Measurements from ENCODE around the gene RGS3.
"Not testable (repeated sequence)": the region's sequence is repeated elsewhere in the genome, so short reads cannot be mapped to it uniquely, and the experiment has no call there.

Gene RGS3

GRCh38 chr9:113491147-113491546, 27.6 kb downstream of the RGS3 start:
- not testable (repeated sequence) for H3K9me3 ChIP-seq (ENCODE audit: control insufficient read depth in 1 of 2, low read length in 2 of 2); H3K27me3 ChIP-seq (ENCODE audit: low read depth, low read length); H3K4me3 ChIP-seq (ENCODE audit: low read depth in 1 of 2, low read length in 2 of 2); H3K27ac ChIP-seq (ENCODE audit: low read length); H3K36me3 ChIP-seq (ENCODE audit: control insufficient read depth in 1 of 2, insufficient read depth in 2 of 2, low read length in 2 of 2)
- H3K4me1 ChIP-seq (ENCODE audit: control insufficient read depth in 1 of 2, insufficient read depth in 2 of 2, low read length in 2 of 2) = peaks cover 5 to 12% of the 10 kb centered on the region in 2 donors

DNA sequence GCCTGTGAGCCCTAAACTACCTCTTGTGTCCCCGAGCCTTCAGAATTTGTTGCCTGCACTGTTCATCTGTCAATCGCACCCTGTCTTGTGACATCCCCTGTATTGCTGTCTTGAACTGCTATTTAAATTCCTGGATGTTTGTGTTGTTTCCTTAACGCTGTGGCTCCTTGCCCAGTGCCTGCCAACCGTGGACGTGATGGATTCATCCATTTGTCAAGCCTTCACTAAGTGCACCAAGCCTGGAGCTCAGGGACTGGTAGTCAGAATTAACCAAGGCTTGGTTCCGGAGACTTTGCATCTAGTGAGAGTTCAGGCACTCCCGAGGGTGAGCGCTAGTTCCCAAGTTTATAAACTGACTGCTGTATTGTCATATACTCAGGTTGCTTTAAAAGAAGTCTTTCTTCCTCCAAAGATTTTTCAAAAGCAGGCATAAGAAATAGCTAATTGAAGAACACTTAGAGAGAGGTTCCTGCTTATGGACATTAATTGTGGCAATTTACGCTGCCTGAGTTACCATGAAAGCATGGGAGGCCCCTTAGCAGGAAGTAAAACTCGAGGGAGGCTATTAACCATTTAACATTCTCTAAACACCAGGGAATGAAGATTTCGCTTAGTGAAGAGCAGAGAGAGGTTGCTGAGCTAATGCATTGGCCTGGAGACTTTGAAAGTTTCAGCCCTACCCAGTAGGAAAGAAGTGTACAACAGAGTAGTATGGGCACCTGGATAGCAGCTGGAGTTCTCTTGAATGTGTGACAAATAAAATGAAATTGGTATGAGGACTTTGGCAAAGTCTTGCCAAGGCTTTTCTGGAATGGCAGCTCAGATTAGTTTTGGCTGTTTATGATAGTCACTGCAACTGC, 29.0 kb downstream of the RGS3 start:
- peaks cover 5 to 12% of the 10 kb centered on the region in 2 donors for H3K4me1 ChIP-seq (ENCODE audit: control insufficient read depth in 1 of 2, insufficient read depth in 2 of 2, low read length in 2 of 2)
- H3K36me3 ChIP-seq (ENCODE audit: control insufficient read depth in 1 of 2, insufficient read depth in 2 of 2, low read length in 2 of 2) = no peaks in the 10 kb centered on the region
- no peaks in the 10 kb centered on the region for H3K27me3 ChIP-seq (ENCODE audit: low read depth, low read length)
- no peak overlapping the region for H3K4me3 ChIP-seq (ENCODE audit: low read depth in 1 of 2, low read length in 2 of 2)
- H3K27ac ChIP-seq (ENCODE audit: low read length) = no peak overlapping the region
- no peaks in the 10 kb centered on the region for H3K9me3 ChIP-seq (ENCODE audit: control insufficient read depth in 1 of 2, low read length in 2 of 2)

- no peak overlapping the region for H3K27ac ChIP-seq (ENCODE audit: low read length)
- H3K9me3 ChIP-seq (ENCODE audit: control insufficient read depth in 1 of 2, low read length in 2 of 2) = no peaks in the 10 kb centered on the region
- H3K4me1 ChIP-seq (ENCODE audit: control insufficient read depth in 1 of 2, insufficient read depth in 2 of 2, low read length in 2 of 2) = peaks cover 5 to 12% of the 10 kb centered on the region in 2 donors
- H3K27me3 ChIP-seq (ENCODE audit: low read depth, low read length) = no peaks in the 10 kb centered on the region
- H3K4me3 ChIP-seq (ENCODE audit: low read depth in 1 of 2, low read length in 2 of 2) = no peak overlapping the region
- no peaks in the 10 kb centered on the region for H3K36me3 ChIP-seq (ENCODE audit: control insufficient read depth in 1 of 2, insufficient read depth in 2 of 2, low read length in 2 of 2)
Measured at GRCh38 chr9:113493203-113493520, 29.6 kb downstream of the RGS3 start.

- H3K27ac ChIP-seq (ENCODE audit: low read length) = no peak overlapping the region
- no peaks in the 10 kb centered on the region for H3K9me3 ChIP-seq (ENCODE audit: control insufficient read depth in 1 of 2, low read length in 2 of 2)
- no peaks in the 10 kb centered on the region for H3K36me3 ChIP-seq (ENCODE audit: control insufficient read depth in 1 of 2, insufficient read depth in 2 of 2, low read length in 2 of 2)
- H3K4me3 ChIP-seq (ENCODE audit: low read depth in 1 of 2, low read length in 2 of 2) = no peak overlapping the region
- H3K27me3 ChIP-seq (ENCODE audit: low read depth, low read length) = no peaks in the 10 kb centered on the region
- peaks cover 5 to 12% of the 10 kb centered on the region in 2 donors for H3K4me1 ChIP-seq (ENCODE audit: control insufficient read depth in 1 of 2, insufficient read depth in 2 of 2, low read length in 2 of 2)
Measured at GRCh38 chr9:113495526-113495925, 32.0 kb downstream of the RGS3 start.

GRCh38 chr9:113497051-113497450, 33.5 kb downstream of the RGS3 start:
- Histone ChIP-seq H3K36me3 (ENCODE audit: control insufficient read depth in 1 of 2, insufficient read depth in 2 of 2, low read length in 2 of 2) (no peaks in the 10 kb centered on the region), H3K4me1 (ENCODE audit: control insufficient read depth in 1 of 2, insufficient read depth in 2 of 2, low read length in 2 of 2) (peaks cover 5 to 12% of the 10 kb centered on the region in 2 donors), H3K27me3 (ENCODE audit: low read depth, low read length) (no peaks in the 10 kb centered on the region), H3K4me3 (ENCODE audit: low read depth in 1 of 2, low read length in 2 of 2) (no peak overlapping the region), H3K27ac (ENCODE audit: low read length) (no peak overlapping the region), H3K9me3 (ENCODE audit: control insufficient read depth in 1 of 2, low read length in 2 of 2) (no peaks in the 10 kb centered on the region)

- Histone ChIP-seq H3K9me3 (ENCODE audit: control insufficient read depth in 1 of 2, low read length in 2 of 2) (no peaks in the 10 kb centered on the region), H3K4me3 (ENCODE audit: low read depth in 1 of 2, low read length in 2 of 2) (no peak overlapping the region), H3K27me3 (ENCODE audit: low read depth, low read length) (no peaks in the 10 kb centered on the region), H3K4me1 (ENCODE audit: control insufficient read depth in 1 of 2, insufficient read depth in 2 of 2, low read length in 2 of 2) (peaks cover 0 to 5% of the 10 kb centered on the region in 2 donors), H3K36me3 (ENCODE audit: control insufficient read depth in 1 of 2, insufficient read depth in 2 of 2, low read length in 2 of 2) (no peaks in the 10 kb centered on the region), H3K27ac (ENCODE audit: low read length) (no peak overlapping the region)
Measured at GRCh38 chr9:113499153-113499875, 35.8 kb downstream of the RGS3 start.

GRCh38 chr9:113499876-113500497, 36.5 kb downstream of the RGS3 start:
- no peaks in the 10 kb centered on the region for H3K9me3 ChIP-seq (ENCODE audit: control insufficient read depth in 1 of 2, low read length in 2 of 2)
- no peak overlapping the region for H3K4me3 ChIP-seq (ENCODE audit: low read depth in 1 of 2, low read length in 2 of 2)
- H3K27me3 ChIP-seq (ENCODE audit: low read depth, low read length) = no peaks in the 10 kb centered on the region
- H3K4me1 ChIP-seq (ENCODE audit: control insufficient read depth in 1 of 2, insufficient read depth in 2 of 2, low read length in 2 of 2) = peaks cover 0 to 6% of the 10 kb centered on the region in 2 donors
- H3K27ac ChIP-seq (ENCODE audit: low read length) = no peak overlapping the region
- H3K36me3 ChIP-seq (ENCODE audit: control insufficient read depth in 1 of 2, insufficient read depth in 2 of 2, low read length in 2 of 2) = no peaks in the 10 kb centered on the region

DNA sequence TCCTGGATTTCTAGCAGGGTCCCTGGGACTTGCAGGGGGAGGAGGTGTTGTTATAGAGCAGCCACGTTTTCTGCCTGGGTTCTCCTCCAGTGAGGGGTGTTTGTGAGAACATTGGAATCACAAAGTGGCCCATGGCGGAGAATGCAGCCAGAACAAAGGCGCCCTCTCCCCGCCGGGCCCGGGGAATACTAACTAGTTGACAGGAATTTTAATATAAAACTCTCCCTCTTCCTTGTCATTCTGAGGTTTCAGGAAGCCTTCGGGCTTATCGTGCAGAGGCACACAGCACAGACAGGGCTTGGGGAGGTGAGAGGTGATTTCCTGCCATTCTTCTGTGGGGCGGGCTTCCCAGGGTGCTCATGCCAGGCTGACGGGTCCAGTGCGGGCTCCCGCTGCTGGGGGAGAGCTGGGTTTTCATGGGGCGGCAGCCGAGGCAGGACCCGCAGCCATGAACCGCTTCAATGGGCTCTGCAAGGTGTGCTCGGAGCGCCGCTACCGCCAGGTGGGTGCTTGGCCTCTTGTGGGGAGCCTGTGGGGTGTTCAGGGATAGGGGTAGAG, 37.7 kb downstream of the RGS3 start:
- Histone ChIP-seq H3K4me1 (ENCODE audit: control insufficient read depth in 1 of 2, insufficient read depth in 2 of 2, low read length in 2 of 2) (peaks cover 0 to 6% of the 10 kb centered on the region in 2 donors), H3K36me3 (ENCODE audit: control insufficient read depth in 1 of 2, insufficient read depth in 2 of 2, low read length in 2 of 2) (peaks cover 0 to 3% of the 10 kb centered on the region in 2 donors), H3K27ac (ENCODE audit: low read length) (no peak overlapping the region), H3K9me3 (ENCODE audit: control insufficient read depth in 1 of 2, low read length in 2 of 2) (no peaks in the 10 kb centered on the region), H3K27me3 (ENCODE audit: low read depth, low read length) (no peaks in the 10 kb centered on the region), H3K4me3 (ENCODE audit: low read depth in 1 of 2, low read length in 2 of 2) (peak overlapping the region; percentile 24 to 27)

DNA sequence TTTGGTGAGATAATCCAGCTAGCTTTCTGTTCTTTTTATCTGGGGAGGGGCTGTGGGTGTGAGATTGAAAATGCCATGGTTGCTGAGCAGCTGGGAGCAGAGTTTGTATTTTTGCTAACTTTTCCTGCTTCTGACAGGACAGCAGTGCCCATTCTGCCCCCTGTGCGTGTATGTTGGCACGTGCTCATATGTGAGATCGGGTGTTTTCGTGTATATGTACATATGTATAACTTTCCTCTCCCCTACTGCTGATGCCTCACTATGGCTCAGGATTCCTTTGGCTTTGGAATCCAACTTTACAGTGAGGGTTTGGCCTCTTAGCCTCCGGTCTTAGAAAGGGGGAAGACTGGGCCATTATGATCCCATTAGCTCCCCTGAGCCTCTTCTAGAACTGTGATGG, 38.3 kb downstream of the RGS3 start:
- Histone ChIP-seq H3K27ac (ENCODE audit: low read length) (no peak overlapping the region), H3K4me1 (ENCODE audit: control insufficient read depth in 1 of 2, insufficient read depth in 2 of 2, low read length in 2 of 2) (peaks cover 0 to 6% of the 10 kb centered on the region in 2 donors), H3K9me3 (ENCODE audit: control insufficient read depth in 1 of 2, low read length in 2 of 2) (no peaks in the 10 kb centered on the region), H3K27me3 (ENCODE audit: low read depth, low read length) (no peaks in the 10 kb centered on the region), H3K4me3 (ENCODE audit: low read depth in 1 of 2, low read length in 2 of 2) (peak overlapping the region; percentile 24 to 27), H3K36me3 (ENCODE audit: control insufficient read depth in 1 of 2, insufficient read depth in 2 of 2, low read length in 2 of 2) (peaks cover 0 to 3% of the 10 kb centered on the region in 2 donors)

GRCh38 chr9:113502427-113503034, 39.0 kb downstream of the RGS3 start:
- Histone ChIP-seq H3K4me3 (ENCODE audit: low read depth in 1 of 2, low read length in 2 of 2) (peak overlapping the region; percentile 24 to 27), H3K9me3 (ENCODE audit: control insufficient read depth in 1 of 2, low read length in 2 of 2) (no peaks in the 10 kb centered on the region), H3K36me3 (ENCODE audit: control insufficient read depth in 1 of 2, insufficient read depth in 2 of 2, low read length in 2 of 2) (peaks cover 0 to 3% of the 10 kb centered on the region in 2 donors), H3K27me3 (ENCODE audit: low read depth, low read length) (no peaks in the 10 kb centered on the region), H3K4me1 (ENCODE audit: control insufficient read depth in 1 of 2, insufficient read depth in 2 of 2, low read length in 2 of 2) (peaks cover 0 to 7% of the 10 kb centered on the region in 2 donors), H3K27ac (ENCODE audit: low read length) (no peak overlapping the region)

- Histone ChIP-seq H3K4me1 (ENCODE audit: control insufficient read depth in 1 of 2, insufficient read depth in 2 of 2, low read length in 2 of 2) (peaks cover 0 to 12% of the 10 kb centered on the region in 2 donors), H3K27me3 (ENCODE audit: low read depth, low read length) (no peaks in the 10 kb centered on the region), H3K27ac (ENCODE audit: low read length) (no peak overlapping the region), H3K9me3 (ENCODE audit: control insufficient read depth in 1 of 2, low read length in 2 of 2) (no peaks in the 10 kb centered on the region), H3K4me3 (ENCODE audit: low read depth in 1 of 2, low read length in 2 of 2) (peak overlapping the region in 1 of 2 donors; percentile 6), H3K36me3 (ENCODE audit: control insufficient read depth in 1 of 2, insufficient read depth in 2 of 2, low read length in 2 of 2) (peaks cover 3 to 5% of the 10 kb centered on the region in 2 donors)
Measured at GRCh38 chr9:113503131-113503541, 39.6 kb downstream of the RGS3 start.
